Tibial artery (tissue), 4 donors: ENCODE results near the gene NEGR1.

ENCODE experiments used
- DNase-seq, 2 donors: peaks; one replicate each; pipeline ENCODE4 v3.0.0-alpha.2; 2019
- H3K27ac ChIP-seq, 2 donors: fragments of 200-600 bp; sonication (generic) in 1 of 2; 1 replicate in 1 of 2; 2 replicates in 1 of 2; pipeline ENCODE4 v1.5.1; 2018 to 2019; ENCODE audit warnings: mild to moderate bottlenecking in 1 of 2
- H3K27me3 ChIP-seq, 2 donors: fragments of 200-600 bp; sonication (generic) in 1 of 2; one replicate each; pipeline versions ENCODE4 v1.5.1 to v1.6.0; 2016 to 2019
- H3K36me3 ChIP-seq, 3 donors: fragments of 200-600 bp; sonication (generic) in 2 of 3; one replicate each; pipeline ENCODE4 v1.5.1; 2016 to 2019; ENCODE audit warnings: mild to moderate bottlenecking in 2 of 3
- H3K4me1 ChIP-seq, 4 donors: fragments of 200-600 bp; sonication (generic) in 2 of 4; 1 replicate in 3 of 4; 2 replicates in 1 of 4; pipeline ENCODE4 v1.5.1; 2016 to 2019
- H3K4me3 ChIP-seq, 2 donors: fragments of 200-600 bp; sonication (generic) in 1 of 2; 1 replicate in 1 of 2; 2 replicates in 1 of 2; pipeline ENCODE4 v1.5.1; 2018 to 2019; ENCODE audit warnings: mild to moderate bottlenecking in 2 of 2
- H3K9me3 ChIP-seq, 3 donors: fragments of 200-600 bp; sonication (generic) in 1 of 3; one replicate each; pipeline ENCODE4 v1.5.1; 2016 to 2019
- intact Hi-C: fragments of 100-400 bp; cut with DNase I; formaldehyde crosslinking; loops from one replicate; pipeline ENCODE4 v1.15.0; 2023; ENCODE audit warnings: low total_unique reads
- TF ChIP-seq, protein P1 (sequence below), 2 experiments: fragments of 200-600 bp in 1 of 2; fragments of 450-650 bp in 1 of 2; IDR thresholded peaks; one replicate each; pipeline ENCODE4 v1.5.1; 2017 to 2019; ENCODE audit warnings: antibody characterized with exemption in 2 of 2, mild to moderate bottlenecking in 1 of 2, moderate library complexity in 1 of 2

Gene NEGR1

DNA sequence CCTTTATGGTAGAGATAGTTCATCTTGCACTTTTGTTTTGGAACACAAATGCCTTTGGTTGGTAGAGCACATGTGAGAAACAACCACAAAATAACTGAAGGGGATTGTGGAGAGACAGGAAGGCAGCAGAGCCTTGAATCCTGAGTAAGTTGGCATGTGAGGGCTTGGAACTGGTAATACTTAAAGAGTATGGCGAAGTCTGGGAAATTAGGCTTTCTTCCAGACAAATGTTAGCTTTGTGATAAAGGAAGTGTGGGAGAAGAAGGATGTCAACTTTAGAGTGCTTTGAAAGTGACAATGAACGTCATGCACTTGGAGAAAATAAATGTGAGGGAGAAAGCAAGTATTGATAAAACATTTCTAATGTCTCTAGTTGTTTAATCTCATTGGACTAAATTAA is 725.2 kb downstream of the NEGR1 start:
- Histone ChIP-seq H3K36me3 (no peaks in the 10 kb centered on the region), H3K4me1 (peaks cover 0 to 16% (median 8%) of the 10 kb centered on the region in 4 donors), H3K27ac (no peak overlapping the region), H3K4me3 (no peak overlapping the region), H3K27me3 (no peaks in the 10 kb centered on the region), H3K9me3 (no peaks in the 10 kb centered on the region)
- TF ChIP-seq, protein P1, sequence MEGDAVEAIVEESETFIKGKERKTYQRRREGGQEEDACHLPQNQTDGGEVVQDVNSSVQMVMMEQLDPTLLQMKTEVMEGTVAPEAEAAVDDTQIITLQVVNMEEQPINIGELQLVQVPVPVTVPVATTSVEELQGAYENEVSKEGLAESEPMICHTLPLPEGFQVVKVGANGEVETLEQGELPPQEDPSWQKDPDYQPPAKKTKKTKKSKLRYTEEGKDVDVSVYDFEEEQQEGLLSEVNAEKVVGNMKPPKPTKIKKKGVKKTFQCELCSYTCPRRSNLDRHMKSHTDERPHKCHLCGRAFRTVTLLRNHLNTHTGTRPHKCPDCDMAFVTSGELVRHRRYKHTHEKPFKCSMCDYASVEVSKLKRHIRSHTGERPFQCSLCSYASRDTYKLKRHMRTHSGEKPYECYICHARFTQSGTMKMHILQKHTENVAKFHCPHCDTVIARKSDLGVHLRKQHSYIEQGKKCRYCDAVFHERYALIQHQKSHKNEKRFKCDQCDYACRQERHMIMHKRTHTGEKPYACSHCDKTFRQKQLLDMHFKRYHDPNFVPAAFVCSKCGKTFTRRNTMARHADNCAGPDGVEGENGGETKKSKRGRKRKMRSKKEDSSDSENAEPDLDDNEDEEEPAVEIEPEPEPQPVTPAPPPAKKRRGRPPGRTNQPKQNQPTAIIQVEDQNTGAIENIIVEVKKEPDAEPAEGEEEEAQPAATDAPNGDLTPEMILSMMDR (IDR thresholded peaks at IDR 0.05) = no peak
- no peak for DNase-seq
- intact Hi-C loops = no loop called here

DNA sequence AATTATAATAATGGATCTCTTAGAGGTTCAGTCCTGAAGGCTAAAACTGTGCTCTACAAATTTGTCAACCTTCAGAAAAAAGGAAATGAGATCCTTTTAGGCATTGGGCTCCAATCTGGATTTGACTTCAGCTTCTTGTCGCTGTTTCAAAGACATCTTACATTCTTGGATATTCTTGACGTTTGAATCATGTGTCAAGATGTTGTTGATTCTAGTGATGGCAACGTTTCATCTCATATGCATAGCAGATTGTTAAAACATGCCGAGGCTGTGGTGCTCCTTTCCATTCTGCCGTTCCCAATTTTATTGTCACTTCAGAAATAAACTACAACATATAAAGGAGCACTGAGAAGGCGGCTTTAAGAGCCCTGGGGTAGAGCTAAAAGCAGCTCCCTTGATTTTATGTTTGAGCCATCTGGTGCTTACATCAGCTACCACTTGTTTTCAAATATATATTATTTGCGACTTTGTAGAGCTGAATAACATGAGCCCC is 733.9 kb downstream of the NEGR1 start:
- Histone ChIP-seq H3K4me1 (no peaks in the 10 kb centered on the region), H3K27me3 (no peaks in the 10 kb centered on the region), H3K9me3 (no peaks in the 10 kb centered on the region), H3K36me3 (no peaks in the 10 kb centered on the region), H3K4me3 (no peak overlapping the region), H3K27ac (no peak overlapping the region)
- DNase-seq = no peak
- TF ChIP-seq, protein P1 (IDR thresholded peaks at IDR 0.05) = no peak
- intact Hi-C loops = no loop called here

DNA sequence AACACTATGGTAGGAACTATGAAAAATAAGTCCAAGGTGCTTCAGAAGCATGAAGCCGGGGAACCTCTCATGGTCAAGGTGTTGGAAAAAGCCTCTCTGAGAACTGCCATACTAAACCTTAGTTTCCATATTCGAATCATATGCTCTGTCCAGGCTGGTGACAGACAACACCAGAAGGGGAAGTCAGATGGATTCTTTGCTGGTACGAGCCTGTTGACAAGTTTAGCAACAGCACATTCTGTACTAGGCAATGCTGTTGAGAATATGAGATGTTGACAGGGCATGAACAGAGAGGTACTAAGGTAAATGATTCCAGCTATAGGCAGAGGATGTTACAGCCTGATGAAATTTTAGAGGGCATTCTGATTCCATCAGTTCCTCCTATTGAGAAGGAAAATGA is 740.2 kb downstream of the NEGR1 start:
- intact Hi-C loops = no loop called here
- TF ChIP-seq, protein P1 (IDR thresholded peaks at IDR 0.05) = no peak
- no peaks in the 10 kb centered on the region for H3K9me3 ChIP-seq
- H3K27me3 ChIP-seq = no peaks in the 10 kb centered on the region
- no peak overlapping the region for H3K27ac ChIP-seq
- H3K36me3 ChIP-seq = no peaks in the 10 kb centered on the region
- no peak for DNase-seq
- H3K4me1 ChIP-seq = no peaks in the 10 kb centered on the region
- no peak overlapping the region for H3K4me3 ChIP-seq

DNA sequence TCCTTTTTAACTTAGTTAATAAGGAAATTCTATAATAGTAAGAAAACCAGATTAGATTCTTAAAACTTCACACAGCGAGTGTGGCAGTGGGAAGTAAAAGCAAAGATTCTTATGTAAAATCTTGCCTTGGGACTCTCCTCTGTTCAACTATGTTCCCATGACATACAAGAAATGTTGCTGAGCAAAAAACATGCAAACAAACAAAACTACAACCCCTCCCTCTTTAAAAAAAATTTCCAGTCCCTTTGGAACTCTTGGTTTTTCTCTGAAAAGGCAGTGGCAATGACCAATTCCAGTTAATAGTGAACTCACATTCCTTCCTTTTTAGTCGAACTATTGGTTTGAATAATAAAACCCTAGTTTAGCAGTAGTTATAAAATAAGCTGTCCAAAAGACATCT is 748.4 kb downstream of the NEGR1 start:
- no peak for DNase-seq
- H3K27ac ChIP-seq = no peak overlapping the region
- no peaks in the 10 kb centered on the region for H3K27me3 ChIP-seq
- no peaks in the 10 kb centered on the region for H3K9me3 ChIP-seq
- no peaks in the 10 kb centered on the region for H3K4me1 ChIP-seq
- intact Hi-C loops = no loop called here
- H3K4me3 ChIP-seq = no peak overlapping the region
- TF ChIP-seq, protein P1 (IDR thresholded peaks at IDR 0.05) = no peak
- H3K36me3 ChIP-seq = no peaks in the 10 kb centered on the region

DNA sequence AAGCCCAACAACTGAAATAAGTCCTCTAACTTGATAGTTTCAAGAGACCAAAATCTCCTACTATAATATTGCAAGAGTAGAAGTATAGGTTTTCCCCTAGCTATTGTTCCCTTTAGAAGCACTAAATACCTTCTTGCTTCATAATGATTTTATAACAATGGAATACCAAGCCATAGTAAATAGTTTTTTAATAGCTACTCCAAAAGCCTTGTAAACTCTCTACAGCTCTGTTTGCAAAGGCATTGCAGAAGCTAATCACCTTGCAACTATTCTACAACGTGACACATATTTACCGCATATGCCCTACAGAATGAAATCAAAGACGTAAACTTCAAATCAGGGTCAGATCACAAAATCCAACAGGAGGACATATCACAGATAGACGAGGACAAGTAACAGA is 750.0 kb downstream of the NEGR1 start:
- DNase-seq = no peak
- TF ChIP-seq, protein P1 (IDR thresholded peaks at IDR 0.05) = no peak
- H3K27ac ChIP-seq = no peak overlapping the region
- no peaks in the 10 kb centered on the region for H3K36me3 ChIP-seq
- intact Hi-C loops = no loop called here
- H3K4me3 ChIP-seq = no peak overlapping the region
- no peaks in the 10 kb centered on the region for H3K9me3 ChIP-seq
- H3K27me3 ChIP-seq = no peaks in the 10 kb centered on the region
- H3K4me1 ChIP-seq = no peaks in the 10 kb centered on the region

DNA sequence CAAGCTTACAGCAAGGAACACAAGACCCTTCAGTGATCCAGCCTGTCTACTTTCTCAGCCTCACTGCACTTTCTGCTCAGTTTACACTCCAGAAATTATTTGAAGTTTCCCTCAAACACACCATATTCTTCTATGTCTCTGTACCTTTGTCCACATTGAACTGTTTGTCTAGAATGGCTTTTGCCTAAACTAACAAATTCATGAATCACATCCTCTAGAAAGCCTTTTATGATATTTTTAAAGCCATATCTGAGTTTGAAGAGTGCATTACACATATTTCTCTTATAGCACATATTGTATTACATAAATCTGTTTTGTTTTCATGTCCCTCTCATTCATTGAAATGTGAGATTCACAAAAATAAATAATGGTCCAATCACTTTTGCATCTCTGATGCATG is 755.5 kb downstream of the NEGR1 start:
- no peaks in the 10 kb centered on the region for H3K4me1 ChIP-seq
- no peak overlapping the region for H3K27ac ChIP-seq
- DNase-seq = no peak
- TF ChIP-seq, protein P1 (IDR thresholded peaks at IDR 0.05) = no peak
- H3K27me3 ChIP-seq = no peaks in the 10 kb centered on the region
- intact Hi-C loops = no loop called here
- no peaks in the 10 kb centered on the region for H3K36me3 ChIP-seq
- no peaks in the 10 kb centered on the region for H3K9me3 ChIP-seq
- H3K4me3 ChIP-seq = no peak overlapping the region
